Mesendoderm (in vitro differentiated cells): ENCODE results near the gene MITF. TPM values are rescaled to one million over a fixed set of nuclear protein-coding genes. Genes with fewer than 3 reads are reported as not detected.

ENCODE experiments used
- DNase-seq: peaks from one replicate; pipeline ENCODE4 v3.0.0; 2013
- H2AK5ac ChIP-seq: 2 replicates; pipeline ENCODE4 v1.6.1; 2013; ENCODE audit warnings: low read length, inconsistent platforms
- H2BK120ac ChIP-seq: 2 replicates; pipeline ENCODE4 v1.6.1; 2013; ENCODE audit warnings: low read depth, mild to moderate bottlenecking, low read length, moderate library complexity, mixed read lengths
- H2BK15ac ChIP-seq: replicated peaks from 2 replicates; pipeline ENCODE4 v1.6.1; 2013; ENCODE audit warnings: low read depth, mild to moderate bottlenecking, moderate library complexity
- H2BK5ac ChIP-seq: 2 replicates; pipeline ENCODE4 v1.6.1; 2013; ENCODE audit warnings: low read length, inconsistent platforms
- H3K18ac ChIP-seq: 2 replicates; pipeline ENCODE4 v1.6.1; 2013; ENCODE audit warnings: mild to moderate bottlenecking, low read length, mixed read lengths
- H3K23ac ChIP-seq: one replicate; pipeline ENCODE4 v1.6.1; 2013; ENCODE audit warnings: low read length
- H3K27ac ChIP-seq: 2 replicates; pipeline ENCODE4 v1.5.1; 2013; ENCODE audit warnings: low read depth, mild to moderate bottlenecking, inconsistent platforms, low read length, moderate library complexity
- H3K27me3 ChIP-seq: 2 replicates; pipeline ENCODE4 v1.6.1; 2013; ENCODE audit warnings: low read length, control low read depth, mild to moderate bottlenecking, inconsistent platforms; ENCODE audit not compliant: insufficient read depth, poor library complexity
- H3K36me3 ChIP-seq: 2 replicates; pipeline ENCODE4 v1.6.1; 2013; ENCODE audit warnings: low read length, inconsistent platforms; ENCODE audit not compliant: control insufficient read depth, insufficient read depth
- H3K4ac ChIP-seq: one replicate; pipeline ENCODE4 v1.6.1; 2013; ENCODE audit warnings: low read depth, mild to moderate bottlenecking, low read length, moderate library complexity
- H3K4me1 ChIP-seq: 2 replicates; pipeline ENCODE4 v1.6.1; 2013; ENCODE audit warnings: low read depth, low read length, inconsistent platforms; ENCODE audit not compliant: control insufficient read depth
- H3K4me2 ChIP-seq: 2 replicates; pipeline ENCODE4 v1.6.1; 2013; ENCODE audit warnings: low read length
- H3K4me3 ChIP-seq: 2 replicates; pipeline ENCODE4 v1.5.1; 2013; ENCODE audit warnings: mild to moderate bottlenecking, low read length
- H3K56ac ChIP-seq: one replicate; pipeline ENCODE4 v1.6.1; 2013; ENCODE audit warnings: low read length
- H3K79me1 ChIP-seq: 2 replicates; pipeline ENCODE4 v1.6.1; 2013; ENCODE audit warnings: low read length, inconsistent platforms
- H3K79me2 ChIP-seq: 2 replicates; pipeline ENCODE4 v1.6.1; 2013; ENCODE audit warnings: mild to moderate bottlenecking, low read length; ENCODE audit not compliant: control insufficient read depth, insufficient read depth
- H3K9ac ChIP-seq: 2 replicates; pipeline ENCODE4 v1.6.1; 2013; ENCODE audit warnings: low read length, inconsistent platforms
- H4K5ac ChIP-seq: one replicate; pipeline ENCODE4 v1.6.1; 2013; ENCODE audit warnings: low read length
- H4K8ac ChIP-seq: one replicate; pipeline ENCODE4 v1.6.1; 2013; ENCODE audit warnings: low read depth, mild to moderate bottlenecking, control low read depth, low read length, moderate library complexity
- WGBS: extraction: QIAGEN DNeasy Blood & Tissue Kit; methylation state at CpG from one replicate; pipeline ENCODE4 v1.1.7; 2013; ENCODE audit warnings: low lambda C conversion rate, missing lambda C conversion rate; ENCODE audit not compliant: insufficient coverage; ENCODE audit errors: extremely low coverage; 5-methylcytosine and 5-hydroxymethylcytosine counted together
- polyA plus RNA-seq, 2 experiments: library from polyadenylated mRNA; stranded (reverse); fragments of 200-250 nt; gene quantifications; one replicate each; pipeline ENCODE4 v1.2.3, GENCODE V29; 2013

Gene MITF, protein sequence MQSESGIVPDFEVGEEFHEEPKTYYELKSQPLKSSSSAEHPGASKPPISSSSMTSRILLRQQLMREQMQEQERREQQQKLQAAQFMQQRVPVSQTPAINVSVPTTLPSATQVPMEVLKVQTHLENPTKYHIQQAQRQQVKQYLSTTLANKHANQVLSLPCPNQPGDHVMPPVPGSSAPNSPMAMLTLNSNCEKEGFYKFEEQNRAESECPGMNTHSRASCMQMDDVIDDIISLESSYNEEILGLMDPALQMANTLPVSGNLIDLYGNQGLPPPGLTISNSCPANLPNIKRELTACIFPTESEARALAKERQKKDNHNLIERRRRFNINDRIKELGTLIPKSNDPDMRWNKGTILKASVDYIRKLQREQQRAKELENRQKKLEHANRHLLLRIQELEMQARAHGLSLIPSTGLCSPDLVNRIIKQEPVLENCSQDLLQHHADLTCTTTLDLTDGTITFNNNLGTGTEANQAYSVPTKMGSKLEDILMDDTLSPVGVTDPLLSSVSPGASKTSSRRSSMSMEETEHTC
- 1.1 TPM for polyA plus RNA-seq (2013, experiment 1 of 2)
- 1.1 TPM for polyA plus RNA-seq (2013, experiment 2 of 2)

DNA sequence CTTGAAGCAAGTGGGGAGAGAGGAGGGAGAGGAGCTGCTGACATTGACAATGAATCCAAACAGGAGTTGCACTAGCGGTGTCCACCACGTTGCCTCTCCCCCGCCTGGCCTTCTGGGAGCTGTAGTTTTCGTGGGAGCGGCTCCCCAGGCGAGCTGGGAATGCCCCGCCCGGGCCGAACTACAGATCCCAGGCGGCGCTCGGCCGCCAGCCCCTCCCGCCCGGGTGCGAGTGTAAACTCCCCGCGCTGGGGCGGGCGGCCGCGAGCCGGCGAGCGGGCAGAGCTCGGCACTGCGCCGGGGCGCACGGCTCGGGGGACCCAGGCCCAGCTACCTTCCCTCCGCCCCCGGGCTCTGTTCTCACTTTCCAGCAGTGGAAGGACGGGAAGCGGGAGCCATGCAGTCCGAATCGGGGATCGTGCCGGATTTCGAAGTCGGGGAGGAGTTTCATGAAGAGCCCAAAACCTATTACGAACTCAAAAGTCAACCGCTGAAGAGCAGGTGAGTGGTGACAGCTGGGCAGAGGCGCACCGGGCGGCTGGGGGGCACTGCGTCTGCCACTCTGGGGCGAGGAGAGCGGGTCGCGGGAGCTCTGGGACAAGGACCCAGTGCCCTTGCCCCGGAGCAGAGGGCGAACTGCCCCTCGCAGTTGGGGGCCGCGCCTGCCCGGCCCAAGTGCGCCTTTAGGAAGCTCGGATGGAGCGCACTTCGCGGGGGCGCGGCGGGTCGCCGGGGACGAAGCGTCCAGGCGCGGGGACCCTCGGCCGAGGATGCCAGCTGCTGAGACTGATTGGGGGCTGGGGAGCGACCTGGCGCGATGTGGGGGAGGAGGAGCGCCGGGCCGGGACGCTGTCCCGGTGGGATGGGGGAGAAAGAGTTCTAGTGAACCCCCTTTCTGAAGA lies at the start of gene MITF:
Gene MITF, plus strand, starts transcription at position 261 of the 899 bp plus-strand sequence. Its CDS starts 134 bp downstream, at position 395.
- H3K4me1 ChIP-seq, result no peaks in the 10 kb centered on the region
- no peak within 1 kb of the TSS for H3K27ac ChIP-seq

DNA sequence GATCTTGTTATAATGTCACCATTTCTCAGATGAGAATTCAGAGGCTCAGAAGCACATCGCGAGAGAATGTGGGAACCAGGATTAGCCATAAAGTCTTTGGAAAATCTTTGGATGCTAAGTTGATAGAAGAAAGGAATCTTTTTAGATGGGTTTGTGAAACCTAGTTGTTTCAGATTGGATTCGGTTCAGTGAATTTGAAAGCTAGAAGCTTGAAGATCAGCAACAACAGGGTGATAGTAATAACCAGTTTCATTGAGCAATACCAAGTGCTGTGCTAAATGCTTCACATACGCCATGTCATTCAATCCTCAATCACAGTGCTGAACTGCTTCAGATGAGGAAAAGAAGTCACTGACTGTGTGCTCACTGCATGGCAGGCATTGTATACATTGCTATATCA lies 47.4 kb upstream of the MITF start:
- H3K9ac ChIP-seq, result no peak overlapping the region
- H3K18ac ChIP-seq, result no peak overlapping the region
- H2BK120ac ChIP-seq, result no peak overlapping the region
- no peak overlapping the region for H3K4ac ChIP-seq
- H3K27me3 ChIP-seq, result no peaks in the 10 kb centered on the region
- DNase-seq, result no peak
- H3K36me3 ChIP-seq, result no peaks in the 10 kb centered on the region
- H4K5ac ChIP-seq, result no peak overlapping the region
- no peak overlapping the region for H3K27ac ChIP-seq
- H3K23ac ChIP-seq, result no peak overlapping the region
- H3K79me2 ChIP-seq, result no peaks in the 10 kb centered on the region
- no peak overlapping the region for H3K4me2 ChIP-seq
- no peaks in the 10 kb centered on the region for H3K4me1 ChIP-seq
- no peaks in the 10 kb centered on the region for H3K79me1 ChIP-seq
- no peak overlapping the region for H3K56ac ChIP-seq
- no peak overlapping the region for H4K8ac ChIP-seq
- H2BK5ac ChIP-seq, result no peak overlapping the region
- H2BK15ac ChIP-seq, result no peak overlapping the region
- WGBS, result no CpG with 5 or more reads among the region's 4 CpGs
- H3K4me3 ChIP-seq, result no peak overlapping the region
- no peak overlapping the region for H2AK5ac ChIP-seq

More for the DNA sequence above, at the start of gene MITF:
- no peak within 1 kb of the TSS for H2BK15ac ChIP-seq
- H3K9ac ChIP-seq, result peak within 1 kb of the TSS; percentile 64
- H2BK120ac ChIP-seq, result no peak within 1 kb of the TSS
- no peak within 1 kb of the TSS for H4K5ac ChIP-seq
- H3K79me1 ChIP-seq, result no peaks in the 10 kb centered on the region
- peak within 1 kb of the TSS; percentile 73 for H3K56ac ChIP-seq
- no peak within 1 kb of the TSS for H3K4ac ChIP-seq
- H3K4me2 ChIP-seq, result peak within 1 kb of the TSS; percentile 72
- H3K4me3 ChIP-seq, result peak within 1 kb of the TSS; percentile 92
- no peak within 1 kb of the TSS for H2BK5ac ChIP-seq
- H4K8ac ChIP-seq, result no peak within 1 kb of the TSS
- no peaks in the 10 kb centered on the region for H3K79me2 ChIP-seq
- H3K23ac ChIP-seq, result no peak within 1 kb of the TSS
- no peaks in the 10 kb centered on the region for H3K27me3 ChIP-seq
- no peaks in the 10 kb centered on the region for H3K36me3 ChIP-seq
- no peak within 1 kb of the TSS for H3K18ac ChIP-seq
- peak; percentile 96 for DNase-seq
- H2AK5ac ChIP-seq, result no peak within 1 kb of the TSS
- WGBS, result no CpG with 5 or more reads among the region's 81 CpGs

DNA sequence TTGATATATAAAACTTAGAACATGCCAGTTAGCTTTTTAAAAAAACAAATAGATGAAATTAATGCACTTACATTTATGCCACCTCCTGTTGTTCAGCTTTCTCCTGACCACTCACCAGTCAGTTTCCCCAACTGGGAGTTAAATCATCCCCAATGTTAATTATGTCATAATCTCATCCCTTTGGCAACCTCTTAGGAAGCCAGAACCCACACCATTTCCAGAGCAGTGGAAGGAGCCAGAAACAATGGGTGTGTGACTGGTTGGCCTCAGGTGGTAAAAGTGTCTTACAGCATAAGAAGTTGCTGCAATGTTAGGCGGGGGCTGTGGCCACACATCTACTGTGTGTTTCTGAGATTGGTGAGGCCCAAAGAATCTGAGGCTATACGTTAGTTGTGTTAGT lies 46.5 kb upstream of the MITF start:
- Histone ChIP-seq H3K79me2 (no peaks in the 10 kb centered on the region), H3K4me2 (no peak overlapping the region), H3K56ac (no peak overlapping the region), H3K4ac (no peak overlapping the region), H4K5ac (no peak overlapping the region), H3K27ac (no peak overlapping the region), H3K4me3 (no peak overlapping the region), H2BK15ac (no peak overlapping the region), H3K4me1 (no peaks in the 10 kb centered on the region), H3K18ac (no peak overlapping the region), H2AK5ac (no peak overlapping the region), H3K9ac (no peak overlapping the region), H4K8ac (no peak overlapping the region), H3K79me1 (no peaks in the 10 kb centered on the region), H3K27me3 (no peaks in the 10 kb centered on the region), H2BK5ac (no peak overlapping the region), H3K36me3 (no peaks in the 10 kb centered on the region), H3K23ac (no peak overlapping the region), H2BK120ac (no peak overlapping the region)
- peak; percentile 33 for DNase-seq
- WGBS, result no CpG with 5 or more reads among the region's 2 CpGs

DNA sequence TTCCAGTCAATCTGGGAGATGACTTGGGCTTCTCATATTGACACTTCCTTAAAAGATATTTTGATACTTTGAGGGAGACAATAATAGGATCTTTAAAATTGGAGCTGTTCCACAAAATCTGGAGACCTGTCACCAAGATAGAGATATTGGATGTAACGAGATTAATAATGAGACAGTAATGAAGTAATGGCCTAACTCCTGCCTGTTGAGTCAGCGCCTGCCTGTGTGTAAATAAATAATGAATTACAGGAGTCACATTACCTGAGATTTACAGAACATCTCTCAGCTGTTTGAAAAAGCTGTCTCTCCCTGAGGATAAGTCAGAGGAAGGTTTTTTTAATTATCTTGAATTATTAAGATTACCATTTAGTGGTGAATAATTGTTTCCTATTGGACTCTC lies 43.8 kb upstream of the MITF start:
- H2BK15ac ChIP-seq, result no peak overlapping the region
- H2AK5ac ChIP-seq, result no peak overlapping the region
- WGBS, result no CpG with 5 or more reads among the region's 2 CpGs
- no peaks in the 10 kb centered on the region for H3K36me3 ChIP-seq
- DNase-seq, result no peak
- no peaks in the 10 kb centered on the region for H3K79me2 ChIP-seq
- H2BK5ac ChIP-seq, result no peak overlapping the region
- H3K9ac ChIP-seq, result no peak overlapping the region
- H3K4ac ChIP-seq, result no peak overlapping the region
- no peak overlapping the region for H3K56ac ChIP-seq
- H3K27ac ChIP-seq, result no peak overlapping the region
- H3K4me2 ChIP-seq, result no peak overlapping the region
- no peak overlapping the region for H4K8ac ChIP-seq
- no peak overlapping the region for H3K23ac ChIP-seq
- no peaks in the 10 kb centered on the region for H3K79me1 ChIP-seq
- H3K18ac ChIP-seq, result no peak overlapping the region
- H2BK120ac ChIP-seq, result no peak overlapping the region
- no peaks in the 10 kb centered on the region for H3K4me1 ChIP-seq
- no peaks in the 10 kb centered on the region for H3K27me3 ChIP-seq
- no peak overlapping the region for H3K4me3 ChIP-seq
- H4K5ac ChIP-seq, result no peak overlapping the region

DNA sequence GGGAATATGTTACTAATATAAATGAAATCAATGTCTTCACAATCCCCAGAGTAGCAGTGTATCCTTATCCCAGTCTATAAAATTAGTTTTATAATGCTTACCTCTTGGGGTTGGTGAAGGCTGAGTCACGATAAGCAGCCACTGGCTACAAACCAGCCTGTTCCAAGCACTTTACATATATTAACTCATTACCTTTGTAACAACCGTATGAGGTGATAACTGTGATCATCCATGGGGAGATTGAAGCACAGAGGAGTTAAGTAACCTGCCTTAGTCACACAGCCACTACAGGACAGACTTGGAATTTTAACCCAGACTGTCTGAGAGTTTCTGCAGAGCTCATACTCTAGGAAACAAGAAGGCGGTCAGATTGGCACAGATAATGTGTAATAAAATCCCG lies 43.3 kb upstream of the MITF start:
- H3K4me1 ChIP-seq, result no peaks in the 10 kb centered on the region
- H3K4me2 ChIP-seq, result no peak overlapping the region
- no peak overlapping the region for H2BK15ac ChIP-seq
- no peaks in the 10 kb centered on the region for H3K27me3 ChIP-seq
- H2BK120ac ChIP-seq, result no peak overlapping the region
- no peaks in the 10 kb centered on the region for H3K79me1 ChIP-seq
- H3K23ac ChIP-seq, result no peak overlapping the region
- H4K8ac ChIP-seq, result no peak overlapping the region
- H3K4ac ChIP-seq, result no peak overlapping the region
- no CpG with 5 or more reads among the region's 4 CpGs for WGBS
- H3K9ac ChIP-seq, result no peak overlapping the region
- no peak overlapping the region for H3K18ac ChIP-seq
- no peak overlapping the region for H2BK5ac ChIP-seq
- no peak overlapping the region for H3K27ac ChIP-seq
- no peak overlapping the region for H3K4me3 ChIP-seq
- DNase-seq, result no peak
- no peaks in the 10 kb centered on the region for H3K79me2 ChIP-seq
- no peak overlapping the region for H4K5ac ChIP-seq
- H3K36me3 ChIP-seq, result no peaks in the 10 kb centered on the region
- H2AK5ac ChIP-seq, result no peak overlapping the region
- no peak overlapping the region for H3K56ac ChIP-seq
